ENCODE measurements around the gene LINC00305. TPM values are rescaled to one million over a fixed set of nuclear protein-coding genes. Genes with fewer than 3 reads are reported as not detected.

The LINC00305 gene
- total and polyA plus RNA-seq, 10 of the 15 experiments (the other 5 are each of a cell fraction or from before 2014, with no cell fraction given): 0.11 to 19.4 (median 0.26) TPM; not detected in 7

GRCh38 chr18:64180617-64181016 is 31.7 kb upstream of the LINC00305 start (continued):
- no peak for TF ChIP-seq ZBTB33 (IDR thresholded peaks at IDR 0.05)
- TF ChIP-seq ZNF207 (IDR thresholded peaks at IDR 0.05; ENCODE audit: borderline replicate concordance): no peak
- TF ChIP-seq LARP7 (IDR thresholded peaks at IDR 0.05): no peak

- H3K4me1 ChIP-seq (ENCODE audit: control insufficient read depth, insufficient read depth, low read length): no peaks in the 10 kb centered on the region
- H3K27me3 ChIP-seq (replicated peaks in 1 of 2; ENCODE audit: control insufficient read depth in 2 of 2, insufficient read depth in 2 of 2, low read length in 1 of 2): no peaks in the 10 kb centered on the region
- H3K36me3 ChIP-seq (ENCODE audit: control insufficient read depth in 2 of 2, insufficient read depth in 2 of 2, low read length in 1 of 2): no peaks in the 10 kb centered on the region
- BruUV-seq (replicated peaks): no TSS peak
- no peak overlapping the region for H3K27ac ChIP-seq (ENCODE audit: control insufficient read depth, insufficient read depth)
- no peaks in the 10 kb centered on the region for H3K9me3 ChIP-seq (replicated peaks; ENCODE audit: control insufficient read depth, insufficient read depth, low read length)
- ChIA-PET CTCF (interaction anchor here (0.7 to 0.8 kb wide), 2 partner anchors 8 to 124 kb away, joined by 3 to 4 read pairs; no protein-coding TSS in a partner anchor), RAD21 (ENCODE audit: unreplicated experiment) (interaction anchor here (1.2 kb wide), 1 partner anchor 8 kb away, joined by 3 read pairs; no protein-coding TSS in a partner anchor), POLR2A (interaction anchor here (0.9 kb wide), 1 partner anchor 13 kb away, joined by 3 read pairs; no protein-coding TSS in a partner anchor), SMC1A (ENCODE audit: uncharacterized antibody, unreplicated experiment) (interaction anchor here (0.9 to 1.8 kb wide), 10 partner anchors 12 to 126 kb away, joined by 3 to 4 read pairs (median 3); no protein-coding TSS in a partner anchor)
- DNase-seq (ENCODE audit: low read depth, low spot score): no peak
- H4K20me1 ChIP-seq (ENCODE audit: control insufficient read depth, insufficient read depth): no peaks in the 10 kb centered on the region
- no peak overlapping the region for H3K4me3 ChIP-seq
- ATAC-seq: no peak
- in situ Hi-C loops (cut with MboI) (no loop called here), intact Hi-C loops (cut with micrococcal nuclease; ENCODE audit: unreplicated experiment) (no loop called here)
- H3K79me2 ChIP-seq (ENCODE audit: control insufficient read depth, insufficient read depth, low read length): no peaks in the 10 kb centered on the region
- H3K4me2 ChIP-seq (ENCODE audit: control insufficient read depth, insufficient read depth): no peak overlapping the region
- WGBS (ENCODE audit: insufficient coverage, insufficient replicate concordance, low lambda C conversion rate, missing lambda C conversion rate): 31% methylated on average over 1 of the region's 1 CpG
- no peak overlapping the region for H3K9ac ChIP-seq (ENCODE audit: control insufficient read depth, insufficient read depth, low read length)
- FAIRE-seq: no peak
- no peak overlapping the region for H2AFZ ChIP-seq (ENCODE audit: control insufficient read depth, low read depth, low read length)
- TF ChIP-seq TCF7 (IDR thresholded peaks at IDR 0.05; ENCODE audit: borderline replicate concordance): no peak
- no peak for TF ChIP-seq MTA3 (IDR thresholded peaks at IDR 0.05; ENCODE audit: borderline replicate concordance, low read length)
- no peak for TF ChIP-seq NBN (IDR thresholded peaks at IDR 0.05)
- no peak for TF ChIP-seq ZBTB40 (IDR thresholded peaks at IDR 0.05; ENCODE audit: borderline replicate concordance)
- TF ChIP-seq ZBTB4 (CRISPR knock-in tag; IDR thresholded peaks at IDR 0.05): no peak
- no peak for TF ChIP-seq KAT2A (conservative IDR thresholded peaks at IDR 0.05; ENCODE audit: control insufficient read depth, low read depth, low read length)
- TF ChIP-seq ATF7 (IDR thresholded peaks at IDR 0.05; ENCODE audit: low read depth): no peak
- TF ChIP-seq GATAD2B (conservative IDR thresholded peaks at IDR 0.05; ENCODE audit: low read depth): no peak
- TF ChIP-seq HCFC1 (IDR thresholded peaks at IDR 0.05; ENCODE audit: low read length): no peak
These were observed 31.3 kb upstream of the LINC00305 start for GRCh38 chr18:64180171-64180570.

Data from GM12878 (cell line).